WTC11 (cell line): ENCODE results near the gene ITGAV. TPM values are rescaled to one million over a fixed set of nuclear protein-coding genes. Genes with fewer than 3 reads are reported as not detected.

Experiments
- ATAC-seq: fragments of 200-7000 bp; cut with Tn5 transposase; 2 replicates; pipeline ENCODE4 v1.10.0; 2021; ENCODE audit warnings: mild to moderate bottlenecking, moderate library complexity
- CTCF ChIA-PET: fragments of 300-600 bp; sonication (Branson Sonifier 250); formaldehyde crosslinking; loops from one replicate; lab custom pipeline; 2021; ENCODE audit warnings: antibody characterized with exemption; lab: Charles Lee
- POLR2A ChIA-PET: fragments of 350-600 bp; sonication (Branson Sonifier 250); formaldehyde crosslinking; loops from one replicate; lab custom pipeline; 2021; ENCODE audit warnings: antibody characterized with exemption; lab: Charles Lee
- DNase-seq: peaks from one replicate; pipeline ENCODE4 v3.0.0; 2021; ENCODE audit warnings: low spot score
- H3K27ac Mint-ChIP-seq: 2 replicates; pipeline ENCODE4 v1.8.0; 2021; ENCODE audit warnings: mixed read lengths
- H3K27me3 Mint-ChIP-seq: 2 replicates; pipeline ENCODE4 v1.8.0; 2021; ENCODE audit warnings: low read depth, mild to moderate bottlenecking, moderate library complexity, mixed read lengths
- H3K36me3 Mint-ChIP-seq: 2 replicates; pipeline ENCODE4 v1.8.0; 2021; ENCODE audit warnings: mixed read lengths
- H3K4me1 Mint-ChIP-seq: 2 replicates; pipeline ENCODE4 v1.8.0; 2022; ENCODE audit warnings: mixed read lengths
- H3K4me3 Mint-ChIP-seq: 2 replicates; pipeline ENCODE4 v1.8.0; 2021; ENCODE audit warnings: mild to moderate bottlenecking, moderate library complexity, mixed read lengths
- H3K9me3 Mint-ChIP-seq: 2 replicates; pipeline ENCODE4 v1.8.0; 2021; ENCODE audit warnings: mixed read lengths
- CBFB ChIP-seq: sonication (generic); formaldehyde crosslinking; IDR thresholded peaks from 2 replicates; pipeline ENCODE4 v1.8.1; 2022; ENCODE audit warnings: mild to moderate bottlenecking, low read depth, missing genetic modification reagents
- ELF4 ChIP-seq: sonication (generic); formaldehyde crosslinking; IDR thresholded peaks from 2 replicates; pipeline ENCODE4 v1.8.1; 2022; ENCODE audit warnings: low read depth, mild to moderate bottlenecking, moderate library complexity, missing genetic modification reagents
- ERG ChIP-seq: fragments of 250-450 bp; sonication (Bioruptor Pico); IDR thresholded peaks from 2 replicates; pipeline ENCODE4 v1.8.0; 2021; ENCODE audit warnings: mild to moderate bottlenecking
- FOXP4 ChIP-seq: sonication (generic); formaldehyde crosslinking; IDR thresholded peaks from 2 replicates; pipeline ENCODE4 v1.8.0; 2022; ENCODE audit warnings: mild to moderate bottlenecking, missing genetic modification reagents
- GABPB1 ChIP-seq: sonication (generic); formaldehyde crosslinking; IDR thresholded peaks from 2 replicates; pipeline ENCODE4 v1.8.1; 2023; ENCODE audit warnings: mild to moderate bottlenecking, missing genetic modification reagents
- JAZF1 ChIP-seq: fragments of 250-450 bp; sonication (Bioruptor Pico); IDR thresholded peaks from 2 replicates; pipeline ENCODE4 v1.9.0; 2021; ENCODE audit warnings: moderate library complexity, mild to moderate bottlenecking, inconsistent platforms
- KAT7 ChIP-seq: sonication (generic); formaldehyde crosslinking; IDR thresholded peaks from 2 replicates; pipeline ENCODE4 v1.8.1; 2023; ENCODE audit warnings: missing genetic modification reagents, mild to moderate bottlenecking, borderline replicate concordance
- NFE2L1 ChIP-seq: sonication (generic); formaldehyde crosslinking; IDR thresholded peaks from 2 replicates; pipeline ENCODE4 v1.8.1; 2023; ENCODE audit warnings: missing genetic modification reagents
- NFYB ChIP-seq: sonication (generic); formaldehyde crosslinking; conservative IDR thresholded peaks from 2 replicates; pipeline ENCODE4 v1.8.0; 2022; ENCODE audit warnings: low read depth, missing genetic modification reagents
- OVOL2 ChIP-seq: fragments of 250-450 bp; sonication (Bioruptor Pico); IDR thresholded peaks from 2 replicates; pipeline ENCODE4 v1.9.0; 2021; ENCODE audit warnings: mild to moderate bottlenecking, borderline replicate concordance
- RELA ChIP-seq: sonication (generic); formaldehyde crosslinking; IDR thresholded peaks from 2 replicates; pipeline ENCODE4 v1.8.1; 2022; ENCODE audit warnings: missing genetic modification reagents, mild to moderate bottlenecking, borderline replicate concordance
- SMAD4 ChIP-seq: sonication (generic); formaldehyde crosslinking; IDR thresholded peaks from 2 replicates; pipeline ENCODE4 v1.8.0; 2022; ENCODE audit warnings: mild to moderate bottlenecking, missing genetic modification reagents
- TEAD4 ChIP-seq: sonication (generic); formaldehyde crosslinking; IDR thresholded peaks from 2 replicates; pipeline ENCODE4 v1.8.0; 2022; ENCODE audit warnings: mild to moderate bottlenecking, missing genetic modification reagents
- USF2 ChIP-seq: sonication (generic); formaldehyde crosslinking; IDR thresholded peaks from 2 replicates; pipeline ENCODE4 v1.8.1; 2023; ENCODE audit warnings: mild to moderate bottlenecking, missing genetic modification reagents, moderate library complexity
- ZBTB21 ChIP-seq: sonication (generic); formaldehyde crosslinking; IDR thresholded peaks from 2 replicates; pipeline ENCODE4 v1.8.1; 2023; ENCODE audit warnings: mild to moderate bottlenecking, missing genetic modification reagents, borderline replicate concordance
- ZNF317 ChIP-seq: sonication (generic); formaldehyde crosslinking; IDR thresholded peaks from 2 replicates; pipeline ENCODE4 v1.8.1; 2023; ENCODE audit warnings: low read depth, mild to moderate bottlenecking, moderate library complexity, missing genetic modification reagents, borderline replicate concordance
- ZNF423 ChIP-seq: fragments of 250-450 bp; sonication (Bioruptor Pico); IDR thresholded peaks from 2 replicates; pipeline ENCODE4 v2.1.2; 2022; ENCODE audit warnings: mild to moderate bottlenecking, moderate library complexity
- ZNF425 ChIP-seq: fragments of 250-450 bp; sonication (Bioruptor Pico); conservative IDR thresholded peaks from 2 replicates; pipeline ENCODE4 v1.9.0; 2021; ENCODE audit warnings: mild to moderate bottlenecking
- total RNA-seq: library from RNA; stranded (reverse); gene quantifications from 3 replicates; pipeline ENCODE4 v1.2.3, GENCODE V29; 2021
- TF ChIP-seq, protein P1 (sequence below): sonication (generic); formaldehyde crosslinking; IDR thresholded peaks from 2 replicates; pipeline ENCODE4 v1.8.0; 2022; ENCODE audit warnings: mild to moderate bottlenecking, missing genetic modification reagents

The ITGAV gene
- total RNA-seq, 1 experiment from 2014 or later = 30.0 TPM

GRCh38 chr2:186584053-186584452, 5.8 kb upstream of the ITGAV start (continued):
- no peak for TF ChIP-seq FOXP4 (CRISPR knock-in tag)
- TF ChIP-seq ZNF425 (CRISPR knock-in tag) = no peak
- no peak for TF ChIP-seq NFE2L1
- no peak for TF ChIP-seq ZBTB21 (CRISPR knock-in tag)
- TF ChIP-seq GABPB1 (CRISPR knock-in tag) = no peak
- no peak for TF ChIP-seq JAZF1 (CRISPR knock-in tag)
- no peak for TF ChIP-seq KAT7 (CRISPR knock-in tag)

DNA sequence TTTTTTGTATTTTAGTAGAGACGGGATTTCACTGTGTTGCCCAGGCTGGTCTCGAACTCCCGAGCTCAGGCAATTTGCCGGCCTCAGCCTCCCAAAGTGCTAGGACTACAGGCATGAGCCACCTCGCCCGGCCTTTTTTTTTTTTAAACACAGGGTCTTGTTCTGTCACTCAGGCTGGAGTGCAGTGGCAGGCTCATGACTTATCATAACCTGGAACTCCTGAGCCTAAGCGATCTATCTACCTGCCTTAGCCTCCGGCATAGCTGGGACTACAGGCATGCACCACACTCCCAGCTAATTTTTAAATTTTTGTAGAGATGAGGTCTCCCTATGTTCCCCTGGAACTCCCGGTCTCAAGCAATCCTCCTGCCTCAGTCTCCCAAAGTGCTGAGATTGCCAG, 1.4 kb upstream of the ITGAV start:
- ChIA-PET POLR2A (no interaction called here), CTCF (interaction anchor here (2.5 kb wide), 1 partner anchor 54 kb away, joined by 9 read pairs; no protein-coding TSS in a partner anchor)
- no peak overlapping the region for H3K4me3 Mint-ChIP-seq
- ATAC-seq (no peak), DNase-seq (no peak)
- TF ChIP-seq ZNF423 (CRISPR knock-in tag) (no peak), ERG (CRISPR knock-in tag) (no peak), GABPB1 (CRISPR knock-in tag) (no peak), ZNF317 (CRISPR knock-in tag) (no peak), TEAD4 (CRISPR knock-in tag) (no peak), OVOL2 (CRISPR knock-in tag) (no peak), NFYB (no peak), USF2 (CRISPR knock-in tag) (no peak), RELA (CRISPR knock-in tag) (no peak), CBFB (no peak), SMAD4 (CRISPR knock-in tag) (no peak), ELF4 (CRISPR knock-in tag) (no peak)
- TF ChIP-seq, protein P1, sequence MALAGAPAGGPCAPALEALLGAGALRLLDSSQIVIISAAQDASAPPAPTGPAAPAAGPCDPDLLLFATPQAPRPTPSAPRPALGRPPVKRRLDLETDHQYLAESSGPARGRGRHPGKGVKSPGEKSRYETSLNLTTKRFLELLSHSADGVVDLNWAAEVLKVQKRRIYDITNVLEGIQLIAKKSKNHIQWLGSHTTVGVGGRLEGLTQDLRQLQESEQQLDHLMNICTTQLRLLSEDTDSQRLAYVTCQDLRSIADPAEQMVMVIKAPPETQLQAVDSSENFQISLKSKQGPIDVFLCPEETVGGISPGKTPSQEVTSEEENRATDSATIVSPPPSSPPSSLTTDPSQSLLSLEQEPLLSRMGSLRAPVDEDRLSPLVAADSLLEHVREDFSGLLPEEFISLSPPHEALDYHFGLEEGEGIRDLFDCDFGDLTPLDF = no peak
- H3K27ac Mint-ChIP-seq = no peak overlapping the region
- H3K36me3 Mint-ChIP-seq = no peaks in the 10 kb centered on the region
- no peaks in the 10 kb centered on the region for H3K9me3 Mint-ChIP-seq
- H3K4me1 Mint-ChIP-seq = peaks cover 22% of the 10 kb centered on the region
- H3K27me3 Mint-ChIP-seq = no peaks in the 10 kb centered on the region
